ELF-1 (cell line): ENCODE measurements around the gene ADD2.
"Not testable (repeated sequence)": the region's sequence is repeated elsewhere in the genome, so short reads cannot be mapped to it uniquely, and the experiment has no call there.

Source experiments
- DNase-seq: peaks from one replicate; pipeline ENCODE4 v3.0.0-alpha.2; 2016; ENCODE audit warnings: low read depth, low spot score

ADD2 gene

DNA sequence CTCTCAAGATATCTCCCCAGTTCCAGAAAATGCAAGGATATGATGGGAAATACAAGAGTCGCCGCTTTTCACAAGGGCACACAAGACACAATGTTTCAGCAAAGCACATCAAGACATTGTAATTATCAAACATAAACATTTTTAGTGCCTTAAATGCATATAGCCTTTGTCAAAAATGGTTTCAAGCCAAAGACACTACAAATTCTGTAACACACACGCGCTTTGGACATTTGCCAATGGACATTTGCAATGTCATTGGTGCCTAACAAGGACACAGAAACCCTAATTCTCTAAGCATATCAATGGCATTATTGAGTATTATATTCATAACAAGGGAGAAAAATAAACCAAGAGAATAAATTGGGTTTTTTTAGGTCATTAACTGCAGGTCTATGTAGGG, 16.1 kb downstream of the ADD2 start:
- no peak for DNase-seq

GRCh38 chr2:70750320-70750719, 17.7 kb downstream of the ADD2 start:
- no peak for DNase-seq

DNA sequence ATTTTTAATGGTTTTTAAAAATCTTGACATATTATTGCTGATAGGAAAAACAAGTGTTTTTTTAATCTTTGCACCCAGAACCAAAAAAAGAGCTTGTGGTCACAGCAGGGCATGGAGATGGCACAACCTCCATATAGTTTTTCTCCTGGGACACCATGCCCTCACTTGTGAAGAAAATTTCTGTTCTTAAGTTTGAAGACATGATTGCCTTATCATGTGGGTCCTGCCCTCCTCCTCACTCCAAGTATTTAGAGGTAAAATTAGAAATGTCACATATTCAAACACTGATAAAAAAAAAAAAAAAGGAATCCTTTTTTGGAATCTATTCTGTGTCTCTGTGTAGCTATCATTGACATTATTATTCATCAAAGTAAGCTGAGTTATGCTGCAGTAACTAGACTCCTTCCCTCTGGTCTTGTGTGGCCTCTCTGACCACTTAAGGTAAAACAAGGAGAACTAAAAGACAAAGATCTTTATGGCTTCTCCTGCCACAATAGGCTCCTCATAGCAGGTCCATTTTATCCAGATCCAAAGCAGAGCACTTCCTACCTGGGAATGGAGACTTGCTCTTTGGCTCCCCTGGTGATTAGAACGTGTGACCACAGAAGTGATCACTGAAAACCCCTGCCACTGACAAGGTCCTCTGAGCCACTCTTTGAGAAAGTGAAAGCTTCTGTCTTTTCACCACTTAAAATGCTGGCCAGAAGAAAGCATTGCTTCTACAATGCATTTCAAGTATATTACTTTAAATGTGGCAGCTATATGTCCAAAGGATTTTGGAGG, 19.8 kb downstream of the ADD2 start:
- peak; percentile 39 for DNase-seq

GRCh38 chr2:70747284-70747683, 20.7 kb downstream of the ADD2 start:
- no peak for DNase-seq

- no peak for DNase-seq
These were observed 21.7 kb downstream of the ADD2 start for GRCh38 chr2:70746094-70746974.

GRCh38 chr2:70745276-70745825, 22.6 kb downstream of the ADD2 start:
- no peak for DNase-seq

DNA sequence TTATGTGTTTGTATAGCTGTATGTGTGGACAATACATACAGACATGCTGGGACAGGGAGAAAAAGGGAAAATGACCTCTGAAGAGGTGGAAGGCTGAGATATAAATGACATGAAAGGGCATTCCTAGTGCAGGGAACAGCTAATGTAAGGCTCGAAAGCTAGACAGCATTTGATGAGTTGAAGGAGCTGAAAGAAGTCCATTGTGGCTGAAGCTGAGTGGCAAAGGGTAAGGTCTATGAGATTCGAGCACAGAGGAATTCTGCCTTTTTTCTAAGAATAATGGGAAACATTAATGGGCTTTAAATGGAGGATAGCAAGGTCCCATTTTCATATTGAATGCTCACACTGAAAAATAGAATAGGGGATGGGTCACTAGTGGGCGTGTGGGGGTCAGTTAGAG, 23.6 kb downstream of the ADD2 start:
- DNase-seq = no peak

GRCh38 chr2:70743677-70744076, 24.3 kb downstream of the ADD2 start:
- no peak for DNase-seq

DNA sequence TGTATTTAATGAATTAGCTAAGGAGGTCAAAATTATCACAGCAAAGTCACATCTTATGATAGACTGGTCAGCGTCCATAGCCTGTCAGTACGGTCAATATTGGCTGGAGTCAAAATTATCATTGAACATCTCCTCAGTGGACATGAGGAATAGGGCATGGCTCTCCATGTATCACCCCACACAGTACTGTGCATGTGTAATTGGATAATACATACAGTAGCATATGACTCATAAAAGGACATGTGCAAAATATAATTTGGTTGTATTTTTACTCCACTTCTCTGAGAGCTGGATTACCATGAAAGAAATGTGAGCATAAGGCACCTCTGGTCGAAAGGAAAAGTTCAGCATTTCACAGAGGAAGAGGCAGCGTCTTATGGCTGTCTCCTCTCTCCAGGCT, 24.9 kb downstream of the ADD2 start:
- DNase-seq = no peak

DNA sequence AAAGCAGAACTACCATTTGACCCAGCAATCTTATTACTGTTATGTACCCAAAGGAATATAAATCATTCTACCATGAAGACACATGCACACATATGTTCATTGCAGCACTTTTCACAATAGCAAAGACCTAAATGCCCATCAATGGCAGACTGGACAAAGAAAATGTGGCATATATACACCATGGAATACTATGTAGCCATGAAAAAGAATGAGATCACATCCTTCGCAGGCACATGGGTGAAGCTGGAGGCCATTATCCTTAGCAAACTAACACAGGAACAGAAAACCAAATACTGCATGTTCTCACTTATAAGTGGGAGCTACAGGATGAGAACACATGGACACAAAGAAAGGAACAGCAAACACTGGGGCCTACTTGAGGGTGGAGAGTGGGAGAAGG, 28.5 kb downstream of the ADD2 start:
- not testable (repeated sequence) for DNase-seq

- no peak for DNase-seq
These were observed 29.8 kb downstream of the ADD2 start for GRCh38 chr2:70738159-70738558.

DNA sequence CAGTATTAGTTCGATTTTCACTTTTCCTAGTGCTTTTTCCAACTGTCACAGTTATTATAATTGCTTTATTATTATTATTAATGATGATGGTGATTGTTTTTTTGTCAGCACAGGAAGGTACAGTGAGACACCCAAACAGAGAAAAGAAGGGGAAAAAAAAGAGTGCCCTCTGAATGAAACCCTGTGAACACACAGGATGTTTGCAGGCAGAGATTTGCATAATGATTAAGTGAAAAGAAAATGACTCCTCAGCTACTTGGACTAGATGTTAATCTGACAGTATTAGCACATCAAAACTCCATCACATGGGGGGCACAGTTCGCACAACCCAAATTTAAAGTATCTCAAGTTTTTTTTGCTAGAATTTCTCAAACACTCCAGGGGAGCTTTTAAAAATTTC, 32.9 kb downstream of the ADD2 start:
- no peak for DNase-seq

DNA sequence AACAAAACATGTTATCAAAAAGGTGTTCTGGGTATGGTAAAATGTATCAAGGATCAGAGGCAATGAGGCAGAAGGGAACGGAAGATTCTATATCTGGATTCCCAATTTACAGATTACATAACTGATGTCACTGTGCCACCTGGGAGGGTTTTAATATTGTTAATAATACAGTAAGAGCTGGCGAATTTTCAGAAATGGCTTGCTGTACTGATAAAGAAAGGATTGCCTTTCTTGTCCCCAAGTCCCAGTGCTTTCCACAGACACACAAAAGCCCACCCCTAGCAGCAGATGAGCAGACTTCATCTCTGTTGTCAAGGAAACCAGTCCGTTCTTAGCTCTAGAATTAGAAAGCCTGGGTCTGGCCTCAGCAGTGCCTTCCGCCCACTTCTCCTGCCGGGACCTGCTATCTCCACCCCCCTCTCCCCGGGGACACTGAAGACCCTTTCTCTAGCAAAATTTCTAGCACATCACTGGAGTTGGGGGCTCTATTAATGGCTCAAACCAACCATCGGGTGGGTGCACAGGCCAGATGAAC, 34.3 kb downstream of the ADD2 start:
- DNase-seq = peak; percentile 15

- peak; percentile 15 for DNase-seq
These were observed 35.0 kb downstream of the ADD2 start for GRCh38 chr2:70732766-70733645.

DNA sequence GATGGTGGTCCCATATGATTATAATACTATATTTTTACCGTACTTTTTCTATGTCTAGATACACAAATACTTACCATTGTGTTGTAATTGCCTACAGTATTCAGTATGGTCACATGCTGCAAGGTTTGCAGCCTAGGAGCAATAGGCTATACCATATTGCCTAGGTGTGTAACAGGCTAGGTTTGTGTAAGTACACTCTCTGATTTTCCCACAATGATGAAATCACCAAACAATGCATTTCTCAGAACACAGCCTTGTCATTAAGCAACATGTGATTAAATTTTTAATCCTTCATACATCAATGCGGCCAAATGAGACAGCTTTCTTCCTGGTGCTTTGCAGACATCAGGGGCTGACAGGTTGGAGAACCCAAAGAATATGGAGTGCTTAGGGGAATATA, 37.3 kb downstream of the ADD2 start:
- DNase-seq = no peak

DNA sequence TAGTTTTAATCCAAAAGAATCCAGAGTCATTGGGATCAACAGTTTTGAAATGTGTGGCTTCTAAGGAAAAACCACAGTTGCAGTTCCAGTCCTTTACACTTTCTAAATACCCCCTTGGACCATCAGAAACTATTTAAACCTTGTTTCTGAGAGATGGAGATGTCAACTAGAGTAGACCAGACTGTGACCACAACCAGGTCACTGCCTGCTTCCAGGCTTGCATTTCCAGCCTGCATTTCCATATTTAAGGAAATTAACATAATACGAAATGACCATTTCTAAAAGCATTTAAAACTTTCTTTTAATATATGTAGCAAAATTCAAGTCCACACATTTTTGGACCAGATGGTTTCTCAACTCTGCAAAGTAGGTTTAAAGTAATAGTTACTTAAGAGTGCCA, 38.4 kb downstream of the ADD2 start:
- DNase-seq = no peak

GRCh38 chr2:70728128-70728527, 39.9 kb downstream of the ADD2 start:
- no peak for DNase-seq

DNA sequence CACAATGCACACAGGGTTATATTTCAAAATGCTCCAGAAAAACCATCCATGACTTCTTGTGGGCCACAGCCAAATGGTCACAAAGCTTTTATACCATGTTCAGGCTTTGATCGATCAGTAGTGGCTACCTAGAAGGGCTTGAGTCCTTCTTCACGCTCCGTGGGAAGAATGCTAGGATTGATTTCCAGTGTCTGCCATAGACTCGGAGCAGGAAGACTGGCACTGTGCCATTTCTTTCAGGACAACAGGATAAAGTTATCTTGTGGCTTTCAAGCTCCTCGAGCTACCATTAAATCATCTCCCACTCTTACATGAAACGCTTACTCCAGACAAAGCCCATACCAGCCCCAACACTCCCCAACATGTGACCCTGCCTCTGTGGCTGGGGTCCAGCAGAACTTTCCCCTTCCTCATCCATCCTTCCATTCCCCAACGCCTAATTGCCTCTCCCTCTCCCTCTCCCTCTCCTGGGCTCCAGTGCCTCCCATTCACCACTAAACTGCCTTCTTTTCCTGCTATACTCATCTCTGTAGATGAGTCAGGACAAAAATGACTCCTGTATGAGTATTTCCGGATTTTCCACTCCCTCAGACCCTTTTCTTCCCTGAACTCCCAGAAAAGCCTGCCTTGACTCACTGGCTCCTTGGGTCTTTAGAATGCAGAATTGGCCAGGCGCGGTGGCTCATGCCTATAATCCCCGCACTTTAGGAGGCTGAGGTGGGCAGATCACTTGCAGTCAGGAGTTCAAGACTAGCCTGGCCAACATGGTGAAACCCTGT, 40.9 kb downstream of the ADD2 start:
- no peak for DNase-seq

DNA sequence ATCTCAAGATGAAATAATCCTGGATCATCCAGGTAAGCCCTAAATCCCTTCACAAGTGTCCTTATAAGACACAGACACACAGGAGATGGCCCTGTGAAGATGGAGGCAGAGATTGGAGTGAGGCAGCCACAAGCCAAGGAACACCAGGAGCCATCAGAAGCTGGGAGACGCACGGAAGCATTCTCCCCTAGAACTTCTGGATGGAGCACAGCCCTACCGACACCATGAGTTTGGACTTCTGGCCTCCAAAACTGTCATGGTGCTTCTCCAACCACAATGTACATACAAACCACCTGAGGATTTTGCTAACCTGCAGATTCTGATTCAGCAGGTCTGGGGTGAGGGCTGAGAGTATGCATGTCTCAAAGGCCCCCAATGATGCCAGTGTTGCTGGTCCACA, 42.5 kb downstream of the ADD2 start:
- DNase-seq = no peak

GRCh38 chr2:70724366-70724765, 43.6 kb downstream of the ADD2 start:
- no peak for DNase-seq
